ACC112 (cell line): ENCODE results near the gene THPO.

Experiments
- H2AFZ ChIP-seq: fragments of 200-600 bp; sonication (generic); one replicate; pipeline ENCODE4 v1.6.0; 2017; ENCODE audit warnings: antibody characterized with exemption, low read length; ENCODE audit not compliant: unreplicated experiment
- H3K27ac ChIP-seq: fragments of 200-600 bp; sonication (generic); 2 replicates; pipeline ENCODE4 v1.5.1; 2014; ENCODE audit warnings: low read depth, mild to moderate bottlenecking, antibody characterized with exemption, low read length, moderate library complexity
- H3K27me3 ChIP-seq: fragments of 200-600 bp; sonication (generic); 2 replicates; pipeline ENCODE4 v1.6.1; 2014; ENCODE audit warnings: mild to moderate bottlenecking, antibody characterized with exemption, low read length, moderate library complexity, mixed read lengths; ENCODE audit not compliant: insufficient read depth
- H3K36me3 ChIP-seq: fragments of 200-600 bp; sonication (generic); 2 replicates; pipeline ENCODE4 v1.6.1; 2016; ENCODE audit warnings: mild to moderate bottlenecking, antibody characterized with exemption, low read length, moderate library complexity, mixed read lengths; ENCODE audit not compliant: insufficient read depth
- H3K4me1 ChIP-seq: fragments of 200-600 bp; sonication (generic); one replicate; pipeline ENCODE4 v1.6.1; 2016; ENCODE audit warnings: low read length, mixed read lengths; ENCODE audit not compliant: insufficient read depth, unreplicated experiment, control insufficient read depth
- H3K4me3 ChIP-seq: fragments of 200-600 bp; sonication (generic); 2 replicates; pipeline ENCODE4 v1.5.1; 2014; ENCODE audit warnings: mild to moderate bottlenecking, low read depth, low read length
- H3K79me2 ChIP-seq: fragments of 200-600 bp; sonication (generic); one replicate; pipeline ENCODE4 v1.6.0; 2016; ENCODE audit warnings: low read length; ENCODE audit not compliant: control insufficient read depth, unreplicated experiment, insufficient read depth

THPO gene

GRCh38 chr3:184377882-184378445, at the start of gene THPO:
THPO (minus strand) TSS chr3:184378207; CDS start chr3:184376259, 1,948 bp downstream.
- Histone ChIP-seq H2AFZ (no peak within 1 kb of the TSS), H3K4me3 (no peak within 1 kb of the TSS), H3K36me3 (no peaks in the 10 kb centered on the region), H3K79me2 (no peaks in the 10 kb centered on the region), H3K4me1 (peaks cover 3% of the 10 kb centered on the region), H3K27me3 (peaks cover 62% of the 10 kb centered on the region), H3K27ac (no peak within 1 kb of the TSS)

- Histone ChIP-seq H3K27me3 (peaks cover 42% of the 10 kb centered on the region), H3K4me1 (no peaks in the 10 kb centered on the region), H3K79me2 (no peaks in the 10 kb centered on the region), H2AFZ (no peak overlapping the region), H3K4me3 (no peak overlapping the region), H3K36me3 (no peaks in the 10 kb centered on the region), H3K27ac (no peak overlapping the region)
Observed at GRCh38 chr3:184426691-184427141, 48.7 kb upstream of the THPO start.

- no peak overlapping the region for H3K27ac ChIP-seq
- no peaks in the 10 kb centered on the region for H3K79me2 ChIP-seq
- no peak overlapping the region for H2AFZ ChIP-seq
- H3K36me3 ChIP-seq: no peaks in the 10 kb centered on the region
- H3K4me1 ChIP-seq: no peaks in the 10 kb centered on the region
- peaks cover 28% of the 10 kb centered on the region for H3K27me3 ChIP-seq
- no peak overlapping the region for H3K4me3 ChIP-seq
Observed at GRCh38 chr3:184423561-184423960, 45.6 kb upstream of the THPO start.

- no peaks in the 10 kb centered on the region for H3K79me2 ChIP-seq
- no peaks in the 10 kb centered on the region for H3K4me1 ChIP-seq
- H3K36me3 ChIP-seq: no peaks in the 10 kb centered on the region
- no peak overlapping the region for H2AFZ ChIP-seq
- peaks cover 15% of the 10 kb centered on the region for H3K27me3 ChIP-seq
- H3K4me3 ChIP-seq: no peak overlapping the region
- H3K27ac ChIP-seq: no peak overlapping the region
Observed at GRCh38 chr3:184419171-184419570, 41.2 kb upstream of the THPO start.

GRCh38 chr3:184417619-184418327, 39.8 kb upstream of the THPO start:
- Histone ChIP-seq H3K4me1 (no peaks in the 10 kb centered on the region), H2AFZ (no peak overlapping the region), H3K27ac (no peak overlapping the region), H3K4me3 (no peak overlapping the region), H3K36me3 (no peaks in the 10 kb centered on the region), H3K27me3 (peaks cover 2% of the 10 kb centered on the region; the same call in 1 of the 2 replicates), H3K79me2 (no peaks in the 10 kb centered on the region)

GRCh38 chr3:184415203-184415490, 37.1 kb upstream of the THPO start:
- Histone ChIP-seq H3K36me3 (no peaks in the 10 kb centered on the region), H3K79me2 (no peaks in the 10 kb centered on the region), H2AFZ (no peak overlapping the region), H3K4me3 (no peak overlapping the region), H3K4me1 (no peaks in the 10 kb centered on the region), H3K27ac (no peak overlapping the region), H3K27me3 (no peaks in the 10 kb centered on the region)

GRCh38 chr3:184414418-184415202, 36.6 kb upstream of the THPO start:
- Histone ChIP-seq H3K36me3 (no peaks in the 10 kb centered on the region), H2AFZ (no peak overlapping the region), H3K27me3 (no peaks in the 10 kb centered on the region), H3K4me3 (no peak overlapping the region), H3K79me2 (no peaks in the 10 kb centered on the region), H3K4me1 (no peaks in the 10 kb centered on the region), H3K27ac (no peak overlapping the region)

GRCh38 chr3:184409946-184410500, 32.0 kb upstream of the THPO start:
- Histone ChIP-seq H2AFZ (no peak overlapping the region), H3K79me2 (no peaks in the 10 kb centered on the region), H3K27ac (no peak overlapping the region), H3K4me1 (no peaks in the 10 kb centered on the region), H3K36me3 (no peaks in the 10 kb centered on the region), H3K27me3 (peaks cover 4% of the 10 kb centered on the region; the same call in 1 of the 2 replicates), H3K4me3 (no peak overlapping the region)

- Histone ChIP-seq H3K27me3 (peaks cover 4% of the 10 kb centered on the region; the same call in 1 of the 2 replicates), H3K4me1 (no peaks in the 10 kb centered on the region), H3K27ac (no peak overlapping the region), H2AFZ (no peak overlapping the region), H3K36me3 (no peaks in the 10 kb centered on the region), H3K79me2 (no peaks in the 10 kb centered on the region), H3K4me3 (no peak overlapping the region)
Observed at GRCh38 chr3:184409331-184409926, 31.4 kb upstream of the THPO start.
